Tibial nerve (tissue), 3 donors: ENCODE data around the gene CFAP52.

Experiments used
- EP300 ChIP-seq, 2 donors: sonication (generic); formaldehyde crosslinking; IDR thresholded peaks; one replicate each; pipeline ENCODE4 v1.6.1; 2017; ENCODE audit warnings: antibody characterized with exemption in 2 of 2, mild to moderate bottlenecking in 1 of 2
- POLR2A ChIP-seq, 2 donors: fragments of 450-650 bp; IDR thresholded peaks; one replicate each; pipeline ENCODE4 v1.6.1; 2017; ENCODE audit warnings: antibody characterized with exemption in 2 of 2, mild to moderate bottlenecking in 2 of 2, moderate library complexity in 2 of 2

DNA sequence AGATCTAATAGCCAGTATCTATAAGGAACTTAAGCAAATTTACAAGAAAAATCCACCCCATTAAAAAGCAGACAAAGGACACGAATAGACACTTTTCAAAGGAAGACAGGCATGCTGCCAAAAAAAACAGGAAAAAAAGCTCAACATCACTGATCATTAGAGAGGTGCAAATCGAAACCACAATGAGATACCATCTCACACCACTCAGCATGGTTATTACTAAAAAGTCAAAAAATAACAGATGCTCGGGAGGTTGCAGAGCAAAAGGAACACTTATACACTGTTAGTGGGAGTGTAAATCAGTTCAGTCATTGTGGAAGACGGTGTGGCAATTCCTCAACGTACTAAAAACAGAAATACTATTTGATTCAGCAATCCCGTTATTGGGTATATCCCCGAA lies 10.4 kb upstream of the CFAP52 start:
- TF ChIP-seq POLR2A (IDR thresholded peaks at IDR 0.05) (no peak), EP300 (IDR thresholded peaks at IDR 0.05) (no peak)
